ENCODE data around the gene KLHL17.
"Not testable (repeated sequence)": the region's sequence is repeated elsewhere in the genome, so short reads cannot be mapped to it uniquely, and the experiment has no call there.

DNA sequence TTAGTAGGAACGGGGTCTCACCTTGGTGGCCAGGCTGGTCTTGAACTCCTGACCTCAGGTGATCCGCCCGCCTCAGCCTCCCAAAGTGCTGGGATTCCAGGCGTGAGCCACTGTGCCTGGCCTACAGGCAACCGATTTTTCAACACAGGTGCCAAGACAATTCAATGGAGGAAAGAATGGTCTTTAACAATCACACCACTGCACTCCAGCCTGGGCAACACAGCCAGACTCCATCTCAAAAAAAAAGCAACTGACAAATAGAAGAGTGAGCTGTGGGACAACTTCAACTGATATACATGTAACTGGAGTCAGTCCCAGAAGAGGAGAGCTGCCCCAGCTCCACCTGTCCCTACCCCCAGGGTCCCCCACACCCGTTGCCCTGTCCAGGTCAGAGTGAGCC lies 34.2 kb downstream of the KLHL17 start:
- TF ChIP-seq, protein P1, sequence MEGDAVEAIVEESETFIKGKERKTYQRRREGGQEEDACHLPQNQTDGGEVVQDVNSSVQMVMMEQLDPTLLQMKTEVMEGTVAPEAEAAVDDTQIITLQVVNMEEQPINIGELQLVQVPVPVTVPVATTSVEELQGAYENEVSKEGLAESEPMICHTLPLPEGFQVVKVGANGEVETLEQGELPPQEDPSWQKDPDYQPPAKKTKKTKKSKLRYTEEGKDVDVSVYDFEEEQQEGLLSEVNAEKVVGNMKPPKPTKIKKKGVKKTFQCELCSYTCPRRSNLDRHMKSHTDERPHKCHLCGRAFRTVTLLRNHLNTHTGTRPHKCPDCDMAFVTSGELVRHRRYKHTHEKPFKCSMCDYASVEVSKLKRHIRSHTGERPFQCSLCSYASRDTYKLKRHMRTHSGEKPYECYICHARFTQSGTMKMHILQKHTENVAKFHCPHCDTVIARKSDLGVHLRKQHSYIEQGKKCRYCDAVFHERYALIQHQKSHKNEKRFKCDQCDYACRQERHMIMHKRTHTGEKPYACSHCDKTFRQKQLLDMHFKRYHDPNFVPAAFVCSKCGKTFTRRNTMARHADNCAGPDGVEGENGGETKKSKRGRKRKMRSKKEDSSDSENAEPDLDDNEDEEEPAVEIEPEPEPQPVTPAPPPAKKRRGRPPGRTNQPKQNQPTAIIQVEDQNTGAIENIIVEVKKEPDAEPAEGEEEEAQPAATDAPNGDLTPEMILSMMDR (IDR thresholded peaks at IDR 0.05; ENCODE audit: low read depth, low read length, missing input control): not testable (repeated sequence)
- not testable (repeated sequence) for TF ChIP-seq TAF1 (conservative IDR thresholded peaks at IDR 0.05); RXRA (IDR thresholded peaks at IDR 0.05); NR2F2 (IDR thresholded peaks at IDR 0.05)
- TF ChIP-seq, protein P2, sequence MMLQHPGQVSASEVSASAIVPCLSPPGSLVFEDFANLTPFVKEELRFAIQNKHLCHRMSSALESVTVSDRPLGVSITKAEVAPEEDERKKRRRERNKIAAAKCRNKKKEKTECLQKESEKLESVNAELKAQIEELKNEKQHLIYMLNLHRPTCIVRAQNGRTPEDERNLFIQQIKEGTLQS (IDR thresholded peaks at IDR 0.05): not testable (repeated sequence)
